DMS 273 (cell line): Measurements from ENCODE around the gene RDH11.
A peak's percentile ranks its signal among the peaks of the same experiment; 100 is the strongest.
"Not testable (repeated sequence)": the region's sequence is repeated elsewhere in the genome, so short reads cannot be mapped to it uniquely, and the experiment has no call there.

Experiments
- DNase-seq: peaks from one replicate; lab custom pipeline; 2025; ENCODE audit not compliant: unreplicated experiment; lab: John Stamatoyannopoulos, UW

Gene RDH11

DNA sequence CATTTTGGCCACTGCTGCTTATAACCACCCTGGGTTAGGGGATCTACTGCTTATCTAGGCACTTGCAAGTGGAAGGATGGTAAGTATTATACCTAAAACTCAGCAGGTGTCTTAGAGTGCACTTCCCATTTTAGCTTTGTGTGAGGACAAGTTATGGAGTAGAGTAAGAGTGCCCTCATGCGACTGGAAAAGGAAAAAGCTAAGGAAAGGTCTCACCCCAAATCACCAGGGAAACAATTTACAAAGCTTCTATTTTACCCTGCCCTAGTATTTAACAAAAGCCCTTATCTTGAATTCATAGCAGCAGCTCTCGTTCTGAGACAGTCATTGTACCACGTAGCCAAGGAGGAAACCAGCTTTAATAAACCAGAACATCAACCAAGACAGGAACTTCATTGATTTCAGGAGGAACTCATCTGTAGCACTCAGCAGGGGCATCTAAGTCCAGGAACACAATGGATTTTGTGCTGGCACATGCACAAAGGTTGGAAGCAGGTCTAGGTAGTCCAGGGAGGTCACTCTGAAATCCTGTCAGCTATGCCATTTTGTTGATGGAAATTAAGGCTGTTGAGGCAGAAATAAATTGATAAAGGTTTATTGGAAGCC, 9.0 kb upstream of the RDH11 start:
- peak; percentile 80 for DNase-seq

DNA sequence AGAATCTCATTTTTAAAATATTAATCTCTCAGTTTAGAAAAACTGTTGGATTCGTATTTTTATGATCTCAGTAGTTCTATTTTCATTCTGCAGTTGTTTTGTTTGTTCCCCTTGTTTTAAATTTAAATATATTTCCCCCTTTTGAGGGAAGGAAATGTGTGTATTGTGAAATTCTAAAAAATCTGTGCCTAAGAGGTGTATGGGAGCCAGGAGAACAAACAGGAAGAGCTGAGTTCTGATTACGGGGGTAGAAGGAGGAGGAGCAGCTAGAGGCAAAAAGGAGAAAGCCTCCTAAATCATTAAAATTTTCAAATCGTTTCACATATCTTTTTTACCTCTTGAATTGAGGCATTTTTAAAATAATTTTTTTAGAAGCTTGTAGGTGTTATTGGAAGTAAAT, 8.4 kb upstream of the RDH11 start:
- no peak for DNase-seq

DNA sequence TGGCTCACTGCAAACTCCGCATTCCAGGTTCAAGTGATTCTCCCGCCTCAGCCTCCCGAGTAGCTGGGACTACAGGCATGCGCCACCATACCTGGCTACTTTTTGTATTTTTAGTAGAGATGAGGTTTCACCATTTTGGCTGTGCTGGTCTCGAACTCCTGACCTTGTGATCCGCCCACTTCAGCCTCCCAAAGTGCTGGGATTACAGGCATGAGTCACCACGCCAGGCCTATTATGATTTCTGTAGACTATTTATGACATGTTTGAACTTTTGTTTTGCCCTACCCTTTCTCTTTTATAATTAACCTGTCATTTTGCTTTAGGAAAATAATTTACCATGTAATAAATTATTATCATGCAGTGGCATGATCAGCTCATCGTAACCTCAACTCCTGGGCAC, 5.9 kb upstream of the RDH11 start, which contains the start of gene RDH12:
RDH12 (plus strand) TSS at position 395 of the 400 bp plus-strand sequence. CDS start 20,757 bp downstream, outside the sequence.
- DNase-seq = not testable (repeated sequence)

DNA sequence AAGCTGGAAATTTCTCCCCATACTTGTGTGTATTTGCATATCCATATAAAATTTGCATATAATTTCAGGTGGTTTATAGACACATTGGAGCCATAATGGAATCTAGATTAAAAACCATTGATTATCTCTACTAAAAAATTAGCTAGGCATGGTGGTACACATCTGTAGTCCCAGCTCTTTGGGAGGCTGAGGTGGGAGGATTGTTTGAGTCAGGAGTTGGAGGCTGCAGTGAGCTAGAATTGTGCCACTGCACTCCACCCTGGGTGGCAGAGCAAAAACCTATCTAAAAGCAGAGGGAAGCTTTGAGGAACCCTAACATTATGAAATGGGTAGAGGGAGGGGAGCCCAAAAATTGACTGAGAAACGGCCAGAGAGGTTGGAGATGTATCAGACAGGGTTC, 2.6 kb upstream of the RDH11 start:
- no peak for DNase-seq

DNA sequence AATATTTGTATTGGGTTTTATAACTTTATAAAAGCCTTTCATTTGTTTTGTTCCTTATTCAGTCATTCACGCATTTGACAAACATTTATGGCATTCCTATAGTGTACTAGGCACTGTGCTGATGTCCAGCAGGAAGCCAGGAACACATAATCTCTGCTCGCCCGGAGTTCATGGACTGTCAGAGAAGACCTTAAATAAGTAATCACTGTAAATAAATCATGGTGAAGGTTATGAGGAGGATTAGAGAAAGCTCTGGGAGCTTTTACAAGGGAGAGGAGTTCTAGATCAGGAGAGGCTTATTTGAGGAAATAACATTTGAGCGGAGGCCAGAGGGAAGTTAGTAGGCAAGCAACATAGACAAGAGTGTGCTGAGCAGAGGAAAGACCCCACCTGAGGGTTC, 1.4 kb upstream of the RDH11 start:
- DNase-seq = no peak

DNA sequence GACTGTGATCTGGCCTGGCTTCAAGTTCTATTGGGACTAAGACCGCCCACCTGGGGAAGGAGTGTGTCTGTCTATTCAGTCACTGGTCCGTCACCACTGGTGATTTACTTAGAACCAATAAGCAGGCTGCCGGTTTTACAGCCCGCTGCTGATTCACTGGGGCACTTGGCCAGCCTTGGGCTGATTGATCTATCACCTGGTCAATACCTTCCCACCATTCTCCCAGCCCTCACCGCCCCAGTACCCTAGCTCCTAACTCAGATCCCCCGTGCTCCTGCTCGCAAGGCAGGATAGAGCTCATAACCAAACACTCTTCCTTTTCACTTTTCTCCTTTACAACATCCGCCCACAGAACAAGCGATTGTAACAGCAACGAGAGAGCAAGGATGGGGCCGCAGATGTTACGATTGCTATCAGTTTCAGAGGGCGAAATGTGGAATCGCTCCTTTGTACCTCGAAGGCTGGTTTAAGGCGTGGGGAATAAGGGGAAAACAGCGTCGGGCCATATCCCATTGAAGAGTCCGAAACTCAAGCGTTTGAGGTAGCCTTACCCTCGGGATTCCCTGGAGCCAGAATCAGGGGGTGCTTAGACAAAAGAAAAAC, 672 bp downstream of the RDH11 start:
- peak; percentile 93 for DNase-seq

DNA sequence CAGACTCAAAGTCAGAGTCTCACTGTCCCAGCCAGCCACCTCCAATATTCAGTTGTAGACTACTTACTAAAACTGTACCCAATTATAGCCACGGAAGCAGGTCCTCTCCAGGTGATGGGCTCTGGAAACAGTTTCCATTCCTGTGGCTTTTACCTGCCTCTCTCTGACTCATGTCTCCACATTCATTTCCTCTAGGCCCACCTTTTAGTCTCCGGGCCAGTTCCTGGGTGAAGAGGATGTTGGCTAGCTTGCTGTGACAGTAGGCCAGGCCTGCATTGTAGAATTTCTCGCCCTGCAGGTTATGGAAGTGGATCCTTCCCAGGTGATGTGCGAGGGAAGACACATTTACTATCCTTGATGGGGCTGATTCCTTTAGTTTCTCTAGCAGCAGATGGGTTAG, 5.6 kb downstream of the RDH11 start:
- no peak for DNase-seq

DNA sequence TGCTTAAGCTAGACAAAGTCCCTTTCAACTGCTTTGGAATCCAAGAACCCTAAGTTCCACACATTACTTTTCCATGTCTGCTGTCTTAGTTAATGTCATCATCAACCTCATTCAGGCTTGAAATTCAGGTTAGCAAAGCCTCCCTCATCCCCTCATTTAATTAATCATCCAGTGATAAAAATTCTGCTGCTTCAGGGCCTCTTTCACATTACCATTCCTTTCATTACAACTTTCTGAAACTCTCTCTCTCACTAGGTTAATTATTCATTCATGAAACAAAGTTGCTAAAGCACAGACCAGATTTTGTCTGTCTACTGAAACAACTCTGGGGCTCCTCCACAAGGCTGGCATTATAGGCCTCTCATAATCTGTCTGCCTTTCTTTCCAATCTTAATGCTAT, 11.7 kb downstream of the RDH11 start:
- no peak for DNase-seq

DNA sequence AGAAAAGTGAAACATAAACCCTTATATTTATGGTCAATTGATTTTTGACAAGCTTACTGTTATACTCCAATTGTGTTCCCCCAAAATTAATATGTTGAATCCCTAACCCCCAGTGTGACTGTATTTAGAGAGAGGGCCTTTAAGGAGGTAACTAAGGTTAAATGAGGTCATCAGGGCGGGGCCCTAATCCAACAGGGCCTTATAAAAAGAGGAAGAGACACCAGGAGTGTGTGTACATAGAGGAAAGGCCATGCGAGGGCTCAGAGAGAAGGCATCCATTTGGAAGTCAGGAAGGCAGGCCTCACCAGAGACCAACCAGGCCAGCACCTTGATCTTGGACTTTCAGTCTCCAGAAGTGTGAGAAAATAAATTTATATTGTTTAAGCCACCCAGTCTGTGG, 14.6 kb downstream of the RDH11 start:
- DNase-seq = no peak

DNA sequence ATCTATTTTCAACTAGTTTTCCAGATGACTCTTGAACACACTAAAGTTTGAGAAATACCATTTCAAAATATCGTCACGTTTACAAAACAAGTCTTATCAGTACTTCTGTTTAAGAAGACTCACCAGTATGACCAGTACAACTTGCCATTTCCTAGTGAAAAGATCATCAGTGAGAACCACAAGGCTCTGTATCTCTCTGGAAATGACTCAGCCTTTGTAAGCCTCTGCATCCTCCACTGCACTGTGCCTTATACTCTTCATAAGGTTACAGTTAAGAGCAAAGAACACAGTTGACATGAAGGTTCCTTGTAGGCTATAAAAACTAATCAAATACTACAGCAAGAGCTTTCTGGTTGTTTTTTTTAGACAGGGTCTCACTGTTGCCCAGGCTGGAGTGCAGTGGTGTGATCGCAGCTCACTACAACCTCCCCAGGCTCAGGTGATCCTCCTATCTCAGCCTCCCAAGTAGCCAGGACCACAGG, 15.4 kb downstream of the RDH11 start:
- no peak for DNase-seq

DNA sequence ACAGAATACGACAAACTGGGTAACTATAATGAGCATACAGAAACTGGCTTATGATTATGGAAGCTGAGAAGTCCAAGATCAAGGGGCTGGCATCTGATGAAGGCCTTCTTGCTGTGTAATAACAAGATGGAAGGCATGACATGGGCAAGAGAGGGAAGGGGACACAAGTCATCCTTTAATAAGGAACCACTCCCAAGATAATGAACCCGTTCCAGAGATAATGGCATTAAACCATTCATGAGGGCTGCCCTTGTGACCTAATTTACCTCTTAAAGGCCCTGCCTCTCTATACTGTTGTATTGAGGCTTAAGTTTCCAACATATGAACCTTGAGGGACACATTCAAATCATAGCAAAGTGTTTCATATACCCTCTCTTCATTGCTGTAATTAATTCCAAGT, 16.6 kb downstream of the RDH11 start:
- no peak for DNase-seq

DNA sequence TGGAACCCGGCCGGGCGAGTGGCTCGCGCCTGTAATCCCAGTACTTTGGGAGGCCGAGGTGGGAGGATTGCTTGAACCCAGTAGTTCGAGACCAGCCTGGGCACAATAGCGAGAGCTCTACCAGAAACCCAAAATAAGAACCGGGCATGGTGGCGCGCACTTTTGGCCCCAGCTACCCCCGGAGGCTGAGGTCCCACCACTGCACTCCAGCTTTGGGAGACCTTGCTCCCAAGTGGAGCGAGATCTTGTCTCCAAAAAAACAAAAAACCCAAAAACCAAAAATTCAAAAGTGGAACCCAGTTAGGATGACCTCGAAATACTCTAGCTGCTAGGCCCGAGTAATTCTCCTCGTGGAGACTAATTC, 20.4 kb downstream of the RDH11 start:
- DNase-seq = peak; percentile 35

DNA sequence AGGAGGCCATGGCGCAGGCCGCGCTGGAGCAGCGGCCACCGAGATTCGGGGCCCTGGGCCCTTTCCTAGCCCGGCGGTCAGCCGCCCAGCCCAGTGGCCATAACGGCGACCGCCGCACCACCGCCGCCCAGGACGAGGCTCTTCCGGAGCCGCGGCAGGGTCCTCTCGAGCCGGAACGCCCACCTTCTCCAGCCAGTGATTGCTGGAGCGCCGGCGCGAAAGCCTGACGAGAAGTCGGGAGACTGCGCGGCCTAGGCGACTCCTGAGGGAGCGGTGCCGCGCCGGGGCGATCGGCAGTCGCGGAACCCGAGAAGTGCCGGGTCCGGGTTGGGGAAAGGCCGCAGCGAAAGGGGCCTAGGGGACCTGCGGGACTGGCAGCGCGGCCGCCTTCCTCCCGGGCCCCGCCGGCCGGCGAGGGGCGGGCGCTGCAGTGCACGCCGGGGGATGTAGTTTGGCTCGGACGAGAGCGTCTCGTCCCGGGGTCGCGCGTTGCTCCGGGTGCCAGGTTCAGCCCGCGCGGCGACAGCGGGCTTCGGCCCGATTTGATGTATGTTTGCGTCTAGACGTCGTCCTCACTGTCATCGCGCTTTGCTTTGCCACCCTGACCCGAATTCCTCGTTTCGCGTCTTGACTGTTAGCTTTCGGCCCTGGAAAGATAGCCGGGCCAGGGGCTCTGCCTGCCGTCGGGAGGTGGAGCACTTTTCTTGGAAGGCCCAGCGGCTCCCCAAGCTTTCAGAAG, 20.9 kb downstream of the RDH11 start, which contains the start of gene VTI1B:
VTI1B (minus strand) TSS at position 153 of the 739 bp plus-strand sequence; CDS start at position 10, 143 bp downstream.
- DNase-seq = peak; percentile 92

DNA sequence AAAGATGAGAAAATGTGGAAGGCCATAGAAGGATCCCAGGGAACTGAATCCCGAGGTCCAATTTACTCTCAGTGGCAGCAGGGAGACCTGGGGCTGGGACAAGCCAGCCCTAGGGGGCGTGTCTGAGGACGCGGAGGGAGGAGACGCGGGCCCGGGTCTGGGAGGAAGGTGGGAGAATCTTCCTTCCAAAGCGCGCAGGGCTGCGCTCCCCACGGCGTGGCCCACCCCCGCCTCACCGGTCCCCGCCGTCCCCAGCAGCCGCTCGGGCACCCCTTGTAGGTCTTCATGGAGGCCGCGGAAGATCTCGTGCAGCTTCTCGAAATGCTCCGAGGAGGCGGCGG, 21.5 kb downstream of the RDH11 start:
- peak; percentile 92 for DNase-seq

DNA sequence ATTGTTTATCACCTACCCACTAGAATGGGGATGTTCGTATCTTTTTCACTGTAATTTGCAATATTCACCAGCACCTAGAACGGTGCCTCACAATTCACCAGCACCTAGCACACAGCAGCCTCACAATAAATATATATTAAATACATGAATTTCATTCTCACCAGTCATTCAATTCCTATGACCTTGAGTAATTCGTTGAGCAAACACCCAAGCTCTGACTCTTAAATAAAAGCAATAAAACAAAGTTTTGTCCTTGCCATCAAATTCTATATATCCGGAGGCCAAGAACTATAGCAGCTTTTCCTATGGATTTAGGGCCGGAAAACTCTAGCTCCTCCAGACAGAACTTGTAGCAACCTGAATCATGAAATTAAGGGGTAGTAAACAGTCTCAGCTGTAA, 22.1 kb downstream of the RDH11 start:
- no peak for DNase-seq

DNA sequence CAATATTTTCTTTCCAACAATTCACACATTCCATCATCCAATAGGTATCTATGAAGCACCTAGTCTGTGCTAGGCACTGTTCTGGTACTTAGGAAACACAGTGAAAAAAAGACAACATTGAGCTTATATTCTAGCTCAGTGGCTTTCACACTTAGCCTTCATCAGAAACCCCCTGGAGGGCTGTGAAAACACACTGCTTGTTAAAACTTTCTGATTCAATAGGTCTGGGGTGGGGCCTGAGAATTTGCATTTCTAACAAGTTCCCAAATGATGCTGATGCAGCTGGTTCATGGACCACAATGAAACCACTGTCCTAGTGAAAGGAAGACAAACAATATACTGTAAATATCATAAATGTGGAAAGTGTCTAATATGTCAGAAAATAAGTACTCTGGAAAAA, 27.0 kb downstream of the RDH11 start:
- DNase-seq = no peak

DNA sequence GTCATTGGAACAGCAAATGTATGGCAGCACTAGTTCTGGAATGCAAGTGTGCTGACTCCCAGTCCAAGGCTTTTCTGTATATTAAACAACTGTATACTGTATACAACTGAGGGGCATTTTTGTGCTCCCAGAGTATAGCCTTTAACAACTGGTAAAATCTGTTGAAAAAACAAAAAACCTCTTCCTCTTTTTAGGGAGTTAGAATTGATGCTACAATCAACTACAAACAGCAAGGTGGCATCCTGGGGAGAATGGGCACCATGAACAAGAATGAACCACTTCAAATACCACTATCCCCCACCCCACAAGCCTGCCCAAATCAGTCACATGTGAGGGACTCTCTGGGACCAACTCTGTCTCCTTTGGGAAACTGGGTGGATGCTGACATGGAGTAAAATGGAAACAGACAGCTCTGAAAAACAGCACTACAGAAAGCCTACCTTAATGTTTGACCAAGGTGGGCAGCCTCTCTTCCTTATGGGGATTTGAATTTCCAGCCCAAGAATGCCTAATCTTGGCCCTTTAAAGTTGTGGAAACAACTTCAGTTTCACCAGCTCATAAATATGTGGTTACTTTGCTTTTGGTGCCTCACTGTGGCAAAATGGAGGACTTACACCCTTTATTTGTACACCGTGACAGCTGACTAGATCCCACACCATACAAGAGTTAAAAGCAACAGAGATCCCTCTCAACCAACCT, 28.7 kb downstream of the RDH11 start:
- peak; percentile 73 for DNase-seq

DNA sequence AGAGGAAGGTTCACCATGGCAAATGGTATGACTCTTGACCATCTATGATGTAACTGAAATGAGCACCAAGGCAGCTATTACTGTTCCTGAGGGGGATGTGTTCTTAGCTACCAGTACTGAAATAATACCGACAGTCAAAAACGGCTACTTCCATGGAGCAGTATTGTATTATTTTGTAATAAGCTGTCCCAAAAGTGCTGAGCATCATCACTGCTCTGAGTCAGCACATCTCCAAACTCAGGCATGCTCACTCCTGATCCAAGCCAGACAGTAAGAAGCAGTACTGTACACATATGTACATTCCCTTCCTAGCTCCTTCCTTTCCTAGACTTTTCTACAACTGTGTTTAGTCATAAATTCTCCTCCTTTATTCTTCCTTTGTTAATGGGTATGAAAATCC, 29.7 kb downstream of the RDH11 start:
- DNase-seq = no peak

DNA sequence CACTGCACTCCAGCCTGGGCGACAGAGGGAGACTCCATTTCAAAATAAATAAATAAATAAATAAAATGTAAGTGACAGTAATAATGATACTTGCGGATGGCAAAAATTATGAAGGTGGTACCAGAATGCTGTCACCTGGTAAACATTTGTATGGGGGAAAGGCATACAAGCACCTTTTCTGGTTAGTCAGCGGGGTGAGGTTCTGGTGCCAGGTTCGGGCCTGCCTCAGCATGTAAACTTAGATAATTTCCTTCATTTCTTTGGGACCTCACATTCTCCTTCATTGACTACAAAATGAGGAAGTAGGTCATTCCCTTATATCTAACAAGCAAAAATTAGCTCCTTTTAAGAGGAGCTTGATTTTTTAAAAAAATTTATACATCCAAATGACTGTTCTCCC, 31.9 kb downstream of the RDH11 start:
- no peak for DNase-seq

DNA sequence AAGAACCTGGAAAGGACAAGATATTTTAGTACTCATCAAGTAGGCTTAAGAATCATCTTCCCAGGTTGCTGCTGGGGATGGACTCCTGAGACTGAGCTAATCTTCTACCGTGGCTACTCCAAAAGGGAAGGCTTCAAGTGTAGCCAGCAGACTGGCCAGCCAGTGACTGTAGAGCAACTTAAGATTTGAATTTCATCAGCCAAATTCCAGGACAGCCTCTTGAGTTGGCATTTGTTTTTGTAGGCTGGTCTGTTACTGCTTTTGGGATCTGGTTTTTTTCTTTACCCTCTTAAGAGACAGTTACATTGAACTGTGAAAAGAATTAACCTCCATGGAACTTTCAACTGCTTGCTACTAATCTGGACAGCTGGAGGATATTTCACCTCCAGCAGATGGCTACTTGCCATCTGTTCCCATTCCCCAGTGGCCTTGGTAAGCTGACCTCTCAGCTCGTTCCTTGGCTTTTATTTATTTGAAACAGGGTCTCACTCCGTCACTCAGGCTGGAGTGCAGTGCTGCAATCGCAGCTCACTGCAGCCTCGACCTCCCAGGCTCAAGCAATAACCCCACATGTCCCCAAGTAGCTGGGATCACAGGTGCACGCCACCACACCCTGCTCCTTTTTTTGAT, 41.8 kb downstream of the RDH11 start:
- peak; percentile 67 for DNase-seq

DNA sequence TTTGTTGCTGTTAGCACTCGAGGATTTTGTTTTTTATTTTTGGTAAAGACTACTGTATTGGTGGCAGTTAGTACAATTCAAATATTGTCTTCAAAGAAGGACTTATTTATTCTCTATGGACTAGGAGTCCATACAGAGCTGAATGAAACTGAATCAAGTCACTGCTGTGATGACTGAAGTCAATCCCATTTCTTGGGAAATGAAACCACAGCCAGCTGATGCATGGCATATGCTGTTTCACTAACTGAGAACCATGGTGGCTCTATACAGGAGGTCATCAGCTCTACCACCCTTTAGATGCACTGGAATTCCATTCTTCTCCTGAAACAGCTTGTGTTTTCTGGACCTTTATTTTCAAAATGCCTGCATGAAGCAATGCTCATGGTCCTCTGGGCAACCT, 43.4 kb downstream of the RDH11 start:
- DNase-seq = no peak
